Embryonic facial prominence (tissue), 1 donor: Measurements from ENCODE around the gene ATP4B.

Source experiments
- DNase-seq: peaks from one replicate; pipeline ENCODE4 v3.0.0-alpha.2; 2016; ENCODE audit errors: extremely low spot score

Gene ATP4B

DNA sequence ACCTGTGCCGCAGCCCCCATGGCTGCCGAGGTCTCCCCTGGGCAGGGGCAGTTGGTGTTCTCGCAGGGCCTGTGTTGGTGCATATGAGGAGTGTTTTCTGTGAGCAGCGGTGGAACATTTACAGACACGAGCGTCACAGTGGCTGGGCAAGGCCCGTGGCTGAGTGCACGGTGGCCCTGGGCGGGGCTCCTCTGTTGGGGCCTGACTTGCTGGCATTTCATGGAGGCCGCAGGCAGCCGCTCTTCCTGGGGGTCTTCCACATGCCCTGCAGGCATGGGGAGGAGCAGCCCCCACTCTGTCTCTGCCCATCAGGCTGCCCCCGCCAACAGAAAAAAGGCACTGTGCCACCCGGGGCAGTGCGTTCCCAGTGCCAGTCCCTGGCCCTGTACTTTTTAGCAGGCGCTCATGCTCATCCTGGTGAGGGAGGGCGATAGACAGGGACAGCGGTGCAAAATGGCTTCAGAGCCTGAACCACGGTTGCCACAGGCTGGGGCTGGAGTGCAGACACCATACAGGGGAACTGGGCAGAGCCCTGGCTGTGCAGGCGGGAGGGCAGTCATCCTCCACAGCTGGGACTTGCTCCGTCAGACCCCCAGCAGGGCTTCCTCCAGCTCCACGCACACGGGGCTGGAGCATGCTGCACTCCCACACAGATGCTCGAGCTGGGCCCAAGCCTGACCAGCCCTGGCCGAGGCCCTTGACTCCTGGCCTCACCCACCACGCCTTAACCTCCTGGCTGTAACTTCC is 49.9 kb downstream of the ATP4B start:
- DNase-seq: no peak

DNA sequence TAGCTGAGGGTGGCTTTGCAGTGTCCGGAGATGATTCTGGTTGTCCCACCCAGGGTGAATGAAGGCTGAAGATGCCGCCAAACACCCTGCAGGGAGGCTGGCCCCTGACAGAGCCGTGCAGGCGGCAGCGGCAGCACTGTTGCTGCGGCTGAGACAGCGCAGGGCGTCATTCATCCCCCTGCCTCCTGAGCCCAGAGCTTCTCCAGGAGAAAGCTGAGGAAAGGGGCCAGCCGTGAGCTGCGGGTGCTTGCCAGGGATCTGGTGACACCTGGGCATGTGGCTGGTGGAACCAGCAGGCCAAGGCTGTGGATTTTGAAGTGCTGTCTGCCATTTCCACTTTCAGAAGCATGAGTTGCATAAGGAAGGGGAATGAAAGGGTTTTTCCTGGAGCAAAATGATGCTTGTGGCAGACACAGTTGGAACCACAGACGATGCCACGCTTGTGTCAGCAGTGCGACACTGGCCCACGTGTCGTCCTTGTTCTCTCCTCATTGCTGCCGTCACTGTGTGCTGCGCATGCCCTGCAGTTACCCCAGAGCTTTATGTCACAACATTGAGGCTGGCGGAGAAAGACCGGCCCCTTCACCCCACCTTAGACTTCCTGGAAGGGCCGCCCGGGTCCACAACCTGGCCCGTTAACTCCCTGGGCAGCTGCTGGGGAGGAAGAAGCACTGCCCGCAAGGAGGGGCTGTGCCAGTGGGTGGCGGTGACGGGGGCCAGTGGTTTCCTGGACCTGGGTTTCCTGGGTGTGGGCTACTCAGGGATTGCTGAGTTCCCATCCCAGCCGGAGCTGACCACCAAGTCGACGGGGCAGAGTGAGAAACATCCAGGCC is 50.7 kb downstream of the ATP4B start:
- no peak for DNase-seq

DNA sequence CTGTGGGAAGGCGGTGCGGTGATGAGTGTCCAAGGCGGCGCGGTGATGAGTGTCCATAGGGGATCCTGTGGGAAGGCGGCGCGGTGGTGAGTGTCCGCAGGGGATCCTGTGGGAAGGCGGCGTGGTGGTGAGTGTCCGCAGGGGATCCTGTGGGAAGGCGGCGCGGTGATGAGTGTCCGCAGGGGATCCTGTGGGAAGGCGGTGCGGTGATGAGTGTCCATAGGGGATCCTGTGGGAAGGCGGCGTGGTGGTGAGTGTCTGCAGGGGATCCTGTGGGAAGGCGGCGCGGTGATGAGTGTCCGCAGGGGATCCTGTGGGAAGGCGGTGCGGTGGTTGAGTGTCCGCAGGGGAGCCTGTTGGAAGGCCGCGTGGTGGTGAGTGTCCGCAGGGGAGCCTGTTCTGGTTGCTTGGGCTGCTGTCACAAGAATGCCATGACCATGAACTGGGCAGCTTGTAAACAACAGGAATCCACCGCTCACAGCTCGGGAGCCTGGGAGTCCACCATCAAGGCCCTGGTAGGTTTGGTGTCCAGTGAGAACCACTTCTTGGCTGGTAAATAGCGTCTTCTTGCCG is 52.0 kb downstream of the ATP4B start:
- no peak for DNase-seq

DNA sequence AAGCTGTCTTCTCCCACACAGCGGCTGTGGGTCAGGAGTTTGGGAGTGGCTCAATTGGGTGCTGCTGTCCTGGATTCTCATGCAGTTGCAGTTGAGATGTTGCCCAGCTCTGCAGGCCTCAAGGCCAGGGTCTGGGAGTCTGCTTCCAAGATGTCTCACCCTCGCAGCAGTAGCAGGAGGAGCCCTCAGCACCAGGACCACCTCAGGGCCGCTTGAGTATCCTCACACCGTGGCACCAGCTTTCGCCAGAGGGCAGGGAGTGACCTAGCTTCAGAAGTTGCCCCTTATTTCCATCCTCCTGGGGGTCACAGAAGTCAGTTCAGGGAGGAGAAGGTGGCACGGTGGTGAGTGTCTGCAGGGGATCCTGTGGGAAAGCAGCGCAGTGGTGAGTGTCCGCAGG is 52.5 kb downstream of the ATP4B start:
- DNase-seq: no peak

DNA sequence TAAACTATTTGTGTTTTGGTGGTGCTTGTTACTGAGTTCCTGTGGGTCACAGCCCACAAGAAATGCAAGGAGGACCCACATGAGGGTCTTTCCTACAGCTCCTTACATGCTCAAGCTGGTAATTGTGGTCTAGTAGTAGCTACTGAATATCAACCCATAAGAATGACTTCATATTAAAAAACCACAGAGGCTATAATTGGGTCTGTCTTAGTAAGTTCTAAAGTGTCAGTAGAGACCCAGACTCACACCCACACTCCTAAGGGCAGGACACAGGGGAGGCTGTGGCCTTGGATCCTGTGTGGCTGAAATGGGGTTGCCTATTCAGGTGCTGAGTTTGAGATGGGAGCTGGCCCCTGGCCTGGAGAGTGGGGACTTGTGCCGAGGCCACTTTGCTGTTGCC is 53.8 kb downstream of the ATP4B start:
- DNase-seq: no peak

DNA sequence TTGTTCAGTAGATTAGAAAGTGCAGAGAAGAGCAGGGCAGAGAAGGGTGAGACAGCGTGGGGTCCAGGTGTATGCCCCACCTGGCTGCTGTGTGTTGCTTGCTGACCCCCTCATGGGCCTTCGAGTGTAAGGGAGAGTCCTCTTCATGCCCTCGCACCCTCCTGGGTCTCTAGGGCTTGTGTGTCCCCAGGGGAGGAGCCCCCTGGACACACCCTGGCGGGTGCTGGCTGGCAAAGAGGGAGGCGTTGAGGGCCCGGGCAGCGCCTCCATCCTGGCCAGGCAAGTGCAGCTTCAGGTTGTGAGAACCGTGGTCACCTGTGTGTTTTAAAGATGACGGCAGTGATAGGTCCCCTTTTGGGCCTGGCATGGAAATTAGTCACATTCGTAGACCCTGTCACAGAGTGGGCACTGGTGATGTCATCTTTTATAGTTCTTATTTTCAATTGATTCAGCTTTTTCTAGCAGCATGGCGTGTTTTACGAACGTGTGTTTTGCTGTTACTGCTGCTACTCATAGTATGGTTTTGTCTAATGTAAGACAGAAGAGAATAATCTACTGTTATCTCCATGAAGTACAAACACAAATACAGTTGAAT is 54.8 kb downstream of the ATP4B start:
- DNase-seq: no peak

DNA sequence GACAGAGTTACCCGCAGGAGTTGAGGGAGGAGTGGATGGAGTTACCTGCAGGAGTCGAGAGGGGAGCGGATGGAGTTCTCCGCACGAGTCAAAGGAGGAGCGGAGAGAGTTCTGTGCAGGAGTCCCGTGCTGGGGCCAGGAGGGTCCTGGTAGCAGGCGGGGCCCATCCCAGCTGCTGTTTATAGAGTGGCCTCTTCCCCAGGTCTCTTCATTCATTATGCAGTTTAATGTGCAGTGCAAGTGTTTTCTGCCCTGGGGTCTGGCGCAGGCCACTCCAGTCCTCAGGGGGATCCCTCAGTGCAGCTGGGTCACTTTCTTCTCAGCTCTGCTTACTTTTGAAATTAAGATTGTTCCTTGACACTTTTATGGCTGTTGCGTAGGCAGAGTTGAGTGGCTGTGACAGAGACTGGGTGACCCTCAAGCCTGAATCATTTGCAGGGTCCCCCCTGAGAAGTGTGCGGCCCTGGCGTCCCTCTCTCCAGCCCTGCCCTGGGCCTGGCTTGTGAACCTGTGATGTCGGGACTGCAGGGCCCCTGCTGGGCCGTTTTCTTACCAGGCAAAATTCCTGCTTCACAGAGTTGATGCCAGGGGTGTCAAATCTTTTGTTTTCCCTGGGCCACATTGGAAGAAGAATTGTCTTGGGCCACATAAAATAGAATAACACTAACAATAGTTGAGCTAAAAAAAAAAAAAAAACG is 55.6 kb downstream of the ATP4B start:
- no peak for DNase-seq

DNA sequence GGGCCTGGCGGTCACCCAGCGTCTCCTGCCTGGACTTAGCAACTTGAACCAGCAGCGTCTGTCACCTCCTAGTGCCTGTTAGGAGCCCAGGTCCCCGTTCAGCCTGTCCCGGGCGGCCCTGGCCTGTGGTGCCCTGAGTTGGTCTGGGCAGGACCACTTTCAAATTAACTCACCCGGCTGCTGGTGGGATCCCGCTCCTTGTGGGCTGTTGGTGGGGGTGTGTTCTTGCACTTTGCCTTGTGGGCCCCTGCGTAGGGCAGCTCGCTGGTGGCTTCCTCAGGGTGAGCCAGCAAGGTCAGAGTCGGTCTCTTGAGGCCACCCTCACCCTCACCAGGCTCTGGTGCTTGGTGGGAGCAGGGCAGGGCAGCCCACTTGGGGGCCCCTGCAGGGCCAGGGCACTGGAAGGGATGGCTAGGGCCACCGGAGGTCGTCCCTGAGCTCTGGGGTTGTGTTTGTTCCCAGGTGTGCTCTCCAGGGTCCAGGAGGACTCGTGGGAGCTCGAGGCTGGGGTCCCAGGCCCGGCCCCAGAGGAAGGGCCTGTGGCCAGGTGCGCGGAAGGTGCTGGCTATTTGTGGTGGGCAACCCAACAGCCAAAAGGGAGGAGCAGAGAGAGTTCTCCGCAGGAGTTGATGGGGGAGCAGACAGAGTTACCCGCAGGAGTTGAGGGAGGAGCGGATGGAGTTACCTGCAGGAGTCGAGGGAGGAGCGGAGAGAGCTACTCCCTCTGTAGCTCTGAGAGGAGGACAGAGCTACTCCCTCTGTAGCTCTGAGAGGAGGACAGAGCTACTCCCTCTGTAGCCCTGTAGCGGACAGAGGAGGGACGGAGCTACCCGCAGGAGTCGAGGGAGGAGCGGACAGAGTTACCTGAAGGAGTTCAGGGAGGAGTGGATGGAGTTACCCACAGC is 56.6 kb downstream of the ATP4B start:
- no peak for DNase-seq

DNA sequence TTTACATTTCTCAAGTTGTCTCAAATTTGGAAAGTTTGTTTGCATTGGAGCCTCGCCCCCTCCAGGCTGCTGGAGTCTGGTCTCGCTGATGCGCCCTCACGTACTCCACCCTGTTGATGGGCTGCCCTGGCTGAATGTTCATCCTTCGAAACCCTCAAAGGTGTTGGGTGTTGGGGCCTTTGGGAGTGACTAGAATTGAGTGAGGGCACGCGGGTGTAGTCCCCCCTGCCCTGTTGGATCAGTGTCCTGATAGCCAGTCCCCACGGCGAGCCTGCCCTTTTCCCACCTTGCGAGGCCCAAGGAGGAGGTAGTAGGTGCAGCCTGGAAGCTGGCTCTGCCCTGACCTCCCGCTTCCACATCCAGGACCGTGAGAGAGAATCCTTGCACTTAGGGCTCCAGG is 58.6 kb downstream of the ATP4B start:
- DNase-seq: no peak
